ENCODE data around the gene HDLBP.
A peak's percentile ranks its signal among the peaks of the same experiment; 100 is the strongest.

Gene HDLBP

DNA sequence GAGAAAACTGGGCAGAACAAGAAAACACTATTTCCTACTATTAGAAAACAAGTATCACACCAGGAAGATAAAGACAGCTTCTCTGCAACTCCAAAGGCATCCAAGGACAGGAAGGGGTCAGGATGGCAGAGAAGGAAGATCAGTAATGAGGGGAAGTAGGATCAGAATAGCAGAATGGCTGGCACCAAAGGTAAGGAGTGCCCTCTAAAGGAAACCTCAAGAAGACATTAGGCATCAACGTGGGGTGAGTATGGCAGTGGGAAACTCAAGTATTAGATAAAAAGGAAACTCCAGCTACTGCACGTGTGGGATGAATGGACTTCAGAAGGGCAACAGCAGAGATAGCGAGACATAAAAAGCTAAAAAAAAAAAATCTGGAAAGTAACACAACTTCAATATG, 25.9 kb downstream of the HDLBP start:
- peaks cover 9% of the 10 kb centered on the region for H3K79me2 ChIP-seq (ENCODE audit: control insufficient read depth, insufficient read depth, low read length, poor library complexity)
- no peak overlapping the region for H3K18ac ChIP-seq (ENCODE audit: low read length)
- no peak overlapping the region for H3K4me3 ChIP-seq (ENCODE audit: low read depth, low read length)
- no peak overlapping the region for H2BK120ac ChIP-seq (ENCODE audit: insufficient read depth, low read length, poor library complexity)
- WGBS (ENCODE audit: extremely low coverage, insufficient coverage, insufficient read length), result no CpG with 5 or more reads among the region's 3 CpGs
- no peak overlapping the region for H3K4me2 ChIP-seq (ENCODE audit: low read length)
- H3K9me3 ChIP-seq (ENCODE audit: insufficient read depth, low read depth, low read length), result no peaks in the 10 kb centered on the region
- H3K4ac ChIP-seq (ENCODE audit: low read depth, low read length), result peak overlapping the region; percentile 70
- H3K36me3 ChIP-seq (ENCODE audit: control insufficient read depth in 1 of 2, insufficient read depth in 2 of 2, low read length in 2 of 2), result peaks cover 3 to 7% of the 10 kb centered on the region in 2 experiments
- no peak for DNase-seq
- H3K14ac ChIP-seq (ENCODE audit: low read length), result no peak overlapping the region
- H3K27ac ChIP-seq (ENCODE audit: low read depth, low read length), result no peak overlapping the region
- no peak overlapping the region for H4K91ac ChIP-seq (ENCODE audit: low read depth, low read length)
- no peak overlapping the region for H4K12ac ChIP-seq (ENCODE audit: low read depth, low read length)
- no peak overlapping the region for H2AFZ ChIP-seq (ENCODE audit: insufficient read depth, low read length, poor library complexity)
- no peak overlapping the region for H2AK5ac ChIP-seq (ENCODE audit: low read length)
- no peak overlapping the region for H3K23ac ChIP-seq (ENCODE audit: low read length)
- H3K4me1 ChIP-seq (ENCODE audit: control insufficient read depth in 1 of 2, insufficient read depth in 2 of 2, low read length in 2 of 2), result no peaks in the 10 kb centered on the region
- H4K8ac ChIP-seq (ENCODE audit: low read depth, low read length), result no peak overlapping the region
- H3K9ac ChIP-seq (ENCODE audit: low read length), result no peak overlapping the region
- H3K79me1 ChIP-seq (ENCODE audit: low read length), result no peaks in the 10 kb centered on the region
- no peak overlapping the region for H2BK12ac ChIP-seq (ENCODE audit: low read length)
- no peaks in the 10 kb centered on the region for H3K27me3 ChIP-seq (ENCODE audit: insufficient read depth, low read length)
- H2BK5ac ChIP-seq (ENCODE audit: low read depth, low read length, poor library complexity), result no peak overlapping the region

DNA sequence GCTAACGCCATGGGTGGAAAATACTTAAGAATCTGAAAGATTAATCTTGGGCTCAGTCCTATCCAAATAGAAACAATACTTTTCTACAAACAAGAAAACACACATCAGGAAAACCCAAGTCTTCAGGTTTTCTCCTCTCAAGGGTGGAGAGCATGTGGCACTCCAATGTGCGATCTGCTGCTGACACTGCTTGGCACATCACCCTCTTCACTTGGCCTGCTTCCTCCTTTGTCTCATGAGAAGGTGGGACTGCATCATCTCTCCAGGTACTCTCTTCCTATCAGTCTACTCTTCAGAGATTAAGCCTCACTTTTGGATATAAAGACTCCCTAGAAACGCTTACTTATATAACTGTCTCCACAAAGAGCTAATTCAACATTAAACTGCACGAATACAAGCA, 26.4 kb downstream of the HDLBP start:
- H3K4me1 ChIP-seq (ENCODE audit: control insufficient read depth in 1 of 2, insufficient read depth in 2 of 2, low read length in 2 of 2), result no peaks in the 10 kb centered on the region
- no peak overlapping the region for H4K91ac ChIP-seq (ENCODE audit: low read depth, low read length)
- peaks cover 3 to 7% of the 10 kb centered on the region in 2 experiments for H3K36me3 ChIP-seq (ENCODE audit: control insufficient read depth in 1 of 2, insufficient read depth in 2 of 2, low read length in 2 of 2)
- no peak overlapping the region for H3K14ac ChIP-seq (ENCODE audit: low read length)
- no peak overlapping the region for H4K8ac ChIP-seq (ENCODE audit: low read depth, low read length)
- no peak overlapping the region for H3K27ac ChIP-seq (ENCODE audit: low read depth, low read length)
- no peak overlapping the region for H3K23ac ChIP-seq (ENCODE audit: low read length)
- H3K4ac ChIP-seq (ENCODE audit: low read depth, low read length), result peak overlapping the region; percentile 43
- H3K27me3 ChIP-seq (ENCODE audit: insufficient read depth, low read length), result no peaks in the 10 kb centered on the region
- no peak overlapping the region for H2BK5ac ChIP-seq (ENCODE audit: low read depth, low read length, poor library complexity)
- no peaks in the 10 kb centered on the region for H3K79me1 ChIP-seq (ENCODE audit: low read length)
- H2BK120ac ChIP-seq (ENCODE audit: insufficient read depth, low read length, poor library complexity), result no peak overlapping the region
- no peak overlapping the region for H3K4me2 ChIP-seq (ENCODE audit: low read length)
- H2AK5ac ChIP-seq (ENCODE audit: low read length), result no peak overlapping the region
- no peak overlapping the region for H3K9ac ChIP-seq (ENCODE audit: low read length)
- no peak overlapping the region for H2BK12ac ChIP-seq (ENCODE audit: low read length)
- WGBS (ENCODE audit: extremely low coverage, insufficient coverage, insufficient read length), result no CpG with 5 or more reads among the region's 4 CpGs
- no peak overlapping the region for H3K4me3 ChIP-seq (ENCODE audit: low read depth, low read length)
- no peaks in the 10 kb centered on the region for H3K9me3 ChIP-seq (ENCODE audit: insufficient read depth, low read depth, low read length)
- no peak overlapping the region for H2AFZ ChIP-seq (ENCODE audit: insufficient read depth, low read length, poor library complexity)
- no peak for DNase-seq
- no peak overlapping the region for H3K18ac ChIP-seq (ENCODE audit: low read length)
- peaks cover 8% of the 10 kb centered on the region for H3K79me2 ChIP-seq (ENCODE audit: control insufficient read depth, insufficient read depth, low read length, poor library complexity)
- H4K12ac ChIP-seq (ENCODE audit: low read depth, low read length), result no peak overlapping the region

DNA sequence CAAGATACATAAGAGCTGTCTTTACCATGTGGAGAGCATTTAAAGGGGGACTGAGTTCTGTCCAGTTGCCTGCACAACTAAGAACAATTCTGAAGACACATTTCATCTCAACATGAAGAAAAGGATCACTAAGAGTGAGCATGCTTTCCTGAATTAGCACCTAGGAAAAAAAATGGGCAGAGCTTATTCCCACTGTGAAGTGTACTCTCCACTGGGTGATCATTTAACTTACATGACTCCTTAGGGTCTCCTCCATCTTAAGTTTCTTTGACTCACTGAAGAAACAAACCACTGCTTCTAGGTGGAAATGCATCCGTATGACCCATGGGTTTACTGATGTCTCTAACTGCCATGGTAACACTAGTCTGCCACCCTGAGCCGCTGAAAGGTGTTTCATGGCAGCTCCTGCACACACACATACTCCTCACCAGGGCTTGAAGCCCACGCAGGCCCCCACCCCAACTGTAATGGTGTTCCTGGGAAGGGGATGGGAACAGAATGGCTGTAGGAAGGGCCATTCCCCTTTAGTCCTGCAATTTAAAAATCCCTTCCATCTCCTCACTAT, 27.1 kb downstream of the HDLBP start:
- H3K23ac ChIP-seq (ENCODE audit: low read length), result no peak overlapping the region
- no peak overlapping the region for H3K4me2 ChIP-seq (ENCODE audit: low read length)
- no CpG with 5 or more reads among the region's 3 CpGs for WGBS (ENCODE audit: extremely low coverage, insufficient coverage, insufficient read length)
- no peak overlapping the region for H3K9ac ChIP-seq (ENCODE audit: low read length)
- no peak overlapping the region for H3K27ac ChIP-seq (ENCODE audit: low read depth, low read length)
- no peak overlapping the region for H3K4me3 ChIP-seq (ENCODE audit: low read depth, low read length)
- H2AFZ ChIP-seq (ENCODE audit: insufficient read depth, low read length, poor library complexity), result no peak overlapping the region
- H2AK5ac ChIP-seq (ENCODE audit: low read length), result no peak overlapping the region
- H3K36me3 ChIP-seq (ENCODE audit: control insufficient read depth in 1 of 2, insufficient read depth in 2 of 2, low read length in 2 of 2), result peaks cover 3 to 7% of the 10 kb centered on the region in 2 experiments
- H3K4me1 ChIP-seq (ENCODE audit: control insufficient read depth in 1 of 2, insufficient read depth in 2 of 2, low read length in 2 of 2), result no peaks in the 10 kb centered on the region
- no peak overlapping the region for H2BK5ac ChIP-seq (ENCODE audit: low read depth, low read length, poor library complexity)
- H3K9me3 ChIP-seq (ENCODE audit: insufficient read depth, low read depth, low read length), result no peaks in the 10 kb centered on the region
- H3K27me3 ChIP-seq (ENCODE audit: insufficient read depth, low read length), result no peaks in the 10 kb centered on the region
- no peak overlapping the region for H2BK120ac ChIP-seq (ENCODE audit: insufficient read depth, low read length, poor library complexity)
- H3K14ac ChIP-seq (ENCODE audit: low read length), result no peak overlapping the region
- H3K79me2 ChIP-seq (ENCODE audit: control insufficient read depth, insufficient read depth, low read length, poor library complexity), result peaks cover 8% of the 10 kb centered on the region
- no peak overlapping the region for H4K91ac ChIP-seq (ENCODE audit: low read depth, low read length)
- no peak overlapping the region for H4K8ac ChIP-seq (ENCODE audit: low read depth, low read length)
- H3K18ac ChIP-seq (ENCODE audit: low read length), result no peak overlapping the region
- peak overlapping the region; percentile 24 for H3K4ac ChIP-seq (ENCODE audit: low read depth, low read length)
- DNase-seq, result no peak
- no peaks in the 10 kb centered on the region for H3K79me1 ChIP-seq (ENCODE audit: low read length)
- H4K12ac ChIP-seq (ENCODE audit: low read depth, low read length), result no peak overlapping the region
- H2BK12ac ChIP-seq (ENCODE audit: low read length), result no peak overlapping the region

DNA sequence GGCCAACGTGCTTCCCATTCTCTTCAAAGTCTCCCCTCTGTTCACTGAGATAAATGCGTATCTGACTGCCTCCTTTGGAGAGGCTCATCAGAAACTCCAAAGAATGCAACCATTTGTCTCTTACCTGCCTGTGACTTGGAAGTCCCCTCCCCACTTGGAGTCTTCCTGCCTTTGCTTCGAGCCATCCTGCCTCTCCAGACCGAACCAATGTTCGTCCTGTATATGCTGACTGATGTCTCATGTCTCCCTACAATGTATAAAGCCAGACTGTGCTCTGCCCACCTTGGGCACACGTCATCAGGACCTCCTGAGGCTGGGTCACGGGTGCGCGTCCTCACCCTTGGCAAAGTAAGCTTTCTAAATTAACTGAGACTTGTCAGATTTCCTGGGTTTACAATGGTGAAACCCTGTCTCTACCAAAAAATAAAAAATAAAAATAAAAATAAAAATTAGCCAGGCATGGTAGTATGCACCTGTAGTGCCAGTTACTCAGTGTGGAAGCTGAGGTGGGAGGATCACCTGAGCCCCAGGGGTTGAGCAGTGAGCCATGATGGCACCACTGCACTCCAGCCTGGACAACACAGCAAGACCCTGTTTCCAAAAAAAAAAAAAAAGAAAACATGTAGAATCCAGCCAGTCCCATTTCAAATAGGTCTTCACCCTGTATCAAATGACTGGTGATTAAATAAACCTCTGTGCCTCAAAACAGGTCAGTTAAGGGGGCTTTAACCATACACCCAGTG, 29.0 kb downstream of the HDLBP start:
- Histone ChIP-seq H4K91ac (ENCODE audit: low read depth, low read length) (no peak overlapping the region), H3K36me3 (ENCODE audit: control insufficient read depth in 1 of 2, insufficient read depth in 2 of 2, low read length in 2 of 2) (peaks cover 3 to 7% of the 10 kb centered on the region in 2 experiments), H3K14ac (ENCODE audit: low read length) (no peak overlapping the region), H4K12ac (ENCODE audit: low read depth, low read length) (no peak overlapping the region), H3K79me1 (ENCODE audit: low read length) (no peaks in the 10 kb centered on the region), H3K27ac (ENCODE audit: low read depth, low read length) (no peak overlapping the region), H3K9ac (ENCODE audit: low read length) (no peak overlapping the region), H3K4me1 (ENCODE audit: control insufficient read depth in 1 of 2, insufficient read depth in 2 of 2, low read length in 2 of 2) (no peaks in the 10 kb centered on the region), H3K27me3 (ENCODE audit: insufficient read depth, low read length) (no peaks in the 10 kb centered on the region), H3K4me2 (ENCODE audit: low read length) (no peak overlapping the region), H3K4me3 (ENCODE audit: low read depth, low read length) (no peak overlapping the region), H2BK5ac (ENCODE audit: low read depth, low read length, poor library complexity) (no peak overlapping the region), H2BK120ac (ENCODE audit: insufficient read depth, low read length, poor library complexity) (no peak overlapping the region), H3K18ac (ENCODE audit: low read length) (no peak overlapping the region), H4K8ac (ENCODE audit: low read depth, low read length) (no peak overlapping the region), H3K23ac (ENCODE audit: low read length) (no peak overlapping the region), H2BK12ac (ENCODE audit: low read length) (no peak overlapping the region), H3K4ac (ENCODE audit: low read depth, low read length) (peak overlapping the region; percentile 70), H2AK5ac (ENCODE audit: low read length) (no peak overlapping the region), H3K79me2 (ENCODE audit: control insufficient read depth, insufficient read depth, low read length, poor library complexity) (peaks cover 4% of the 10 kb centered on the region), H2AFZ (ENCODE audit: insufficient read depth, low read length, poor library complexity) (no peak overlapping the region), H3K9me3 (ENCODE audit: insufficient read depth, low read depth, low read length) (no peaks in the 10 kb centered on the region)
- WGBS (ENCODE audit: extremely low coverage, insufficient coverage, insufficient read length), result no CpG with 5 or more reads among the region's 9 CpGs
- DNase-seq, result no peak
